Eye (tissue), 1 donor: ENCODE measurements around the gene SMYD5.
A peak's percentile ranks its signal among the peaks of the same experiment; 100 is the strongest.
"Not testable (repeated sequence)": the region's sequence is repeated elsewhere in the genome, so short reads cannot be mapped to it uniquely, and the experiment has no call there.

Experiments used
- DNase-seq: peaks from one replicate; pipeline ENCODE4 v3.0.0-alpha.2; 2015

The SMYD5 gene

GRCh38 chr2:73262108-73262651 lies 48.1 kb downstream of the SMYD5 start:
- no peak for DNase-seq

- not testable (repeated sequence) for DNase-seq
Observed at GRCh38 chr2:73262691-73263429, 48.8 kb downstream of the SMYD5 start.

GRCh38 chr2:73263540-73264331 lies 49.7 kb downstream of the SMYD5 start:
- no peak for DNase-seq

- DNase-seq, result no peak
Observed at GRCh38 chr2:73264332-73264606, 50.2 kb downstream of the SMYD5 start.

DNA sequence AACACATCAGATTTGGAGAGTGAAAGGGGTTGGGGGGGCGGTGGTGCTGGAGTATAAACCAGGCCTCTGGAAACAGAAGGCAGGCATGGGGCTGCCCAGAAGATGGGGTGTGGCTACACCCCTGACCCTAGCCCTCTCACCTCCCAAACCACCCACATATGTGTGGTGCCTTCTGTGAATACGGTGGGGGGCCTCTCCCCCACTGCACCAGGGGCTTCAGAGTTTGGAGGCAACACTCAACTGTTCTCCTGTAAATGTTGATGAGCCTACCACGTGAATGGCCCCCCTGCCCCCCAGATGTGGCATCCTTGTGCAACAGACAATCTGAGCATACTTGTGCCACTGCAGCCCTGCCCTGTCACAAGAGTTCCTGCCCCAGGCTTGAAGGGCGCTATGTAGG lies 50.7 kb downstream of the SMYD5 start:
- DNase-seq, result no peak

GRCh38 chr2:73265298-73266060 lies 51.4 kb downstream of the SMYD5 start:
- DNase-seq, result no peak

DNA sequence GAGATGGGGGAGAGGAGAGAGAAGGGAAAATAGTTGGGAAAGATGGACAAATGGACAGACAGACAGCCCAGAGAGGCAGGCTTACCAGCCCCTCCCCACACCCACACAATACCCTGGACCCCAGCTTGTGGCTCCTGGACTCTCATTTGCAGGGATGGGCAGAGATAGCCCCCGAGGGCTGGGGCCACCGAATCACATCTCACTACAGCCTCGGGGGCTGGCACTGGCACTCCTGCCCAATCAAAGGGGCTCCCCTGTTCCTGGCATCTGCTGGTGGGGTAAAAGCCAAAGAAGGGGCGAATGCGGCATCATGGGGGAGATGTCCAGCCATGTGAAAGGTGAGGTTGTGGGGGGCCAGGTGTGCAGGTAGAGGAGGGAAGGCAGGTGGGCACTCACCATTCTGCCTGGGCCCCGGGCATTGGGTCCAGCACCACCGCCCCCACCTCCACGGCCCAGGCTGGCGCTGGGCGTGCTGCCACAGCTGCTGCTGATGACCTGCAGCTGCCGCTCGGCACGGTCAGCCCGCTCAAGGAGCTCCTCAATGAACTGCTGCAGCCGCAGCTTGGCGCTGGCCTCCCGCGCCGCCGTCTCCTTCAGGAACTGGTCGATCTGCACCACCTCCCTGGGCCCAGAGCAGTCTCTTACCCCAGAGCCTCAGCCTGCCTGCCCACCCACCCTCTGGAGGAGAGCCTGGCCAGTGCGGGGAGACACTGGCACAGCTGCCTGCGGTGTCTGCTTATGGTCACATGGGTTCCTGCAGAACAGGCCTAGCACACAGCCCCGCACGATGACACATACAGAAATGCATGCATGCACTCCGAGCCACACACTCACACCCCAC lies 52.2 kb downstream of the SMYD5 start:
- no peak for DNase-seq

- DNase-seq, result no peak
Observed at GRCh38 chr2:73267008-73267407, 53.0 kb downstream of the SMYD5 start.

DNA sequence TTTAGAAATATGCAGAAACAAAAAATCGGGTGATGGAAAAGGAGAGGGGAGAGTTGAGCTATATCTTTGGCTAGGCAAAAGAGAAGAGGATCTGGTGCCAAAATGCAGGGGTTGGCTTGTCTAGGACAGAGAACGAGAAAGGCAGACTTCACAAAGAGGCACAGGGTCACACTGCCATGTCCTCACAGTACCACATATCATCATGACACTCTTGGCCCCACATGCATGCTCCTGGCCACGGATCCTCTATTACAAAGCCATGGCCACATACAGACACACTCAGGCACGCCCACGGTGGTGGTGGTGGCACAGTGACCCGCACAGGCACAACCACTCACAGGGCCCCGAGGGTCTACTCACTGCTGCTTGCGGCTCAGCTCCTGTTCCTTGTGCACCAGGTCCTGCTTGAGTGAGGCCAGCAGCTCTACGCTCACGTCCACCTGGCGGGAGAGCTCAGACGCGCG lies 54.4 kb downstream of the SMYD5 start:
- no peak for DNase-seq

GRCh38 chr2:73268830-73269685 lies 55.0 kb downstream of the SMYD5 start:
- peak; percentile 65 for DNase-seq

DNA sequence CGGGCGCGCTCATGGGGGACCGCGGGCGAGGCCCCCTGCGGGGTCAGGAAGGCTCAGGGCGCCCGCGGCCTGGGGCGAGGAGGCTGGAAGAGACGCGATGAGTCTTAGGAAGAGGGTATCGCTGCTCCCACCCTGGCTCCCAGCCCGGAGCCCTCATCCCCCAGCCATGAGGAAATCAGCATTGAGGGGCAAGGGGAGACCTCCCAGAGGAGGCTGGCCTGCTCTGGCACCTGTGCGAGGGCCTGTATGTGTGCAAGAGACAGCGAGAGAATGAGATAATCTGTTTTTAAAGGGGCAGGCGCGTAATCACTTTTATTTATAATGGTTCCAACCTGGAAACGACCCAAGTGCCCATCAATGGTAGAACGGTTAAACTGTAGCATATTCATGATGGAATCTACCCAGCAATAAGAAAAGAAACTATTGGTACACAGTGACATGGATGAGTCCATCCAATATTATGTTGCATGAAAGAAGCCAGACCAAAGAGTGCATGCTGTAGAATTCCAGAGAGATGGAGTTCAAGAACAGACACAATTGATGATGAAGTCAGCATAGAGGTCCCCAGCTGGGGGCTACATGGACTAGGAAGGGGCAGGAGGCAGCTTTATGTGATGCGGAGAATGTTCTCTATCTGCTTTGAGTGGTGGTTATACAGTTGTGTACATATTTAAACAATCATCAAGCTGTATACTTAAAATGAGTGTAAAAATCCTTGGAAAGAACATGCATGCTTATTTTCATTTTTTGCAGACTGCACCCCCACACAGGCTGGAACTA lies 55.8 kb downstream of the SMYD5 start:
- DNase-seq, result no peak

- DNase-seq, result no peak
Observed at GRCh38 chr2:73272270-73272669, 58.2 kb downstream of the SMYD5 start.
